Esophagus squamous epithelium (tissue), 5 donors: ENCODE results near the gene KLF16. TPM values are rescaled to one million over a fixed set of nuclear protein-coding genes. Genes with fewer than 3 reads are reported as not detected.

ENCODE experiments used
- DNase-seq: peaks from one replicate; lab custom pipeline; 2025; lab: John Stamatoyannopoulos, UW
- H3K27ac ChIP-seq, 4 donors: fragments of 200-600 bp; sonication (generic); one replicate each; pipeline ENCODE4 v1.5.1; 2016 to 2019; ENCODE audit warnings: mild to moderate bottlenecking in 1 of 4
- H3K27me3 ChIP-seq, 4 donors: fragments of 200-600 bp; sonication (generic); 1 replicate in 3 of 4; 2 replicates in 1 of 4; pipeline versions ENCODE4 v1.5.1 to v1.6.0; 2017 to 2021; ENCODE audit warnings: antibody characterized with exemption in 1 of 4
- H3K36me3 ChIP-seq, 3 donors: fragments of 200-600 bp; sonication (generic); one replicate each; pipeline ENCODE4 v1.5.1; 2016 to 2019
- H3K4me1 ChIP-seq, 3 donors: fragments of 200-600 bp; sonication (generic); one replicate each; pipeline ENCODE4 v1.5.1; 2017 to 2019
- H3K4me3 ChIP-seq, 4 donors: fragments of 200-600 bp; sonication (generic); 1 replicate in 3 of 4; 2 replicates in 1 of 4; pipeline ENCODE4 v1.5.1; 2016 to 2019; ENCODE audit warnings: mild to moderate bottlenecking in 2 of 4, moderate library complexity in 1 of 4
- H3K9me3 ChIP-seq, 3 donors: fragments of 200-600 bp; sonication (generic); one replicate each; pipeline ENCODE4 v1.5.1; 2016 to 2019
- CTCF ChIP-seq, 6 experiments: fragments of 450-650 bp in 4 of 6; fragments of 200-600 bp in 2 of 6; sonication (generic) in 2 of 6; IDR thresholded peaks; one replicate each; pipeline ENCODE4 v1.5.1; 2016 to 2019; ENCODE audit warnings: antibody characterized with exemption in 6 of 6, mild to moderate bottlenecking in 4 of 6, moderate library complexity in 4 of 6
- POLR2A ChIP-seq, 4 donors: fragments of 450-650 bp; IDR thresholded peaks; one replicate each; pipeline ENCODE4 v1.6.1; 2017; ENCODE audit warnings: antibody characterized with exemption in 4 of 4, mild to moderate bottlenecking in 4 of 4, moderate library complexity in 3 of 4
- WGBS, 2 donors: methylation state at CpG; one replicate each; pipeline ENCODE4 v1.1.5; 2018; 5-methylcytosine and 5-hydroxymethylcytosine counted together
- intact Hi-C: fragments of 100-400 bp; cut with DNase I; formaldehyde crosslinking; loops from one replicate; pipeline ENCODE4 v1.15.0; 2022
- total RNA-seq, 4 donors: library from RNA; depleted of rRNA; stranded (reverse); fragments of >200 nt; gene quantifications; one replicate each; pipeline ENCODE4 v1.1.0, GENCODE V29; 2016
- donor health status: DM: yes; HTN: yes; CAD: no.

The KLF16 gene
- total RNA-seq, 4 donors from 2014 or later = 8.3 to 13.5 (median 9.1) TPM

GRCh38 chr19:1824252-1824622, 39.1 kb downstream of the KLF16 start:
- Histone ChIP-seq H3K27me3 (no peaks in the 10 kb centered on the region), H3K4me3 (no peak overlapping the region), H3K9me3 (no peaks in the 10 kb centered on the region), H3K36me3 (peaks cover 40 to 100% (median 43%) of the 10 kb centered on the region in 3 donors), H3K27ac (no peak overlapping the region), H3K4me1 (peaks cover 0 to 13% (median 7%) of the 10 kb centered on the region in 3 donors)
- intact Hi-C loops = no loop called here
- DNase-seq = no peak
- 56 to 58% methylated on average over 4 to 6 of the region's 14 CpGs for WGBS, 2 donors
- TF ChIP-seq CTCF (IDR thresholded peaks at IDR 0.05) (no peak), POLR2A (IDR thresholded peaks at IDR 0.05) (no peak)

GRCh38 chr19:1823539-1824251, 39.7 kb downstream of the KLF16 start:
- no peaks in the 10 kb centered on the region for H3K27me3 ChIP-seq
- 69 to 86% methylated on average over 4 to 5 of the region's 36 CpGs for WGBS, 2 donors

GRCh38 chr19:1823020-1823419, 40.4 kb downstream of the KLF16 start:
- no peak for TF ChIP-seq POLR2A (IDR thresholded peaks at IDR 0.05)
- no peak for TF ChIP-seq CTCF (IDR thresholded peaks at IDR 0.05)
- WGBS, 2 donors = 95% methylated on average over 3 of the region's 8 CpGs; no CpG with 5 or more reads in 1 of the 2 donors
- H3K4me1 ChIP-seq = peaks cover 0 to 13% (median 7%) of the 10 kb centered on the region in 3 donors

More at GRCh38 chr19:1823539-1824251, 39.7 kb downstream of the KLF16 start:
- Histone ChIP-seq H3K4me1 (peaks cover 0 to 13% (median 7%) of the 10 kb centered on the region in 3 donors), H3K36me3 (peaks cover 45 to 100% (median 48%) of the 10 kb centered on the region in 3 donors), H3K4me3 (no peak overlapping the region), H3K27ac (no peak overlapping the region), H3K9me3 (no peaks in the 10 kb centered on the region)
- TF ChIP-seq CTCF (IDR thresholded peaks at IDR 0.05) (no peak), POLR2A (IDR thresholded peaks at IDR 0.05) (no peak)
- DNase-seq = no peak
- intact Hi-C loops = no loop called here

GRCh38 chr19:1822210-1822609, 41.2 kb downstream of the KLF16 start:
- WGBS, 2 donors = 45% methylated on average over 4 of the region's 19 CpGs; no CpG with 5 or more reads in 1 of the 2 donors
- Histone ChIP-seq H3K36me3 (peaks cover 52 to 100% (median 60%) of the 10 kb centered on the region in 3 donors), H3K27ac (no peak overlapping the region), H3K9me3 (no peaks in the 10 kb centered on the region), H3K27me3 (no peaks in the 10 kb centered on the region), H3K4me1 (peaks cover 0 to 13% (median 7%) of the 10 kb centered on the region in 3 donors), H3K4me3 (no peak overlapping the region)
- no peak for DNase-seq
- intact Hi-C loops = no loop called here
- TF ChIP-seq CTCF (IDR thresholded peaks at IDR 0.05) (no peak), POLR2A (IDR thresholded peaks at IDR 0.05) (no peak)

More at GRCh38 chr19:1823020-1823419, 40.4 kb downstream of the KLF16 start:
- no peak for DNase-seq
- no peaks in the 10 kb centered on the region for H3K27me3 ChIP-seq
- H3K27ac ChIP-seq = no peak overlapping the region
- H3K36me3 ChIP-seq = peaks cover 52 to 100% (median 53%) of the 10 kb centered on the region in 3 donors
- intact Hi-C loops = no loop called here
- no peak overlapping the region for H3K4me3 ChIP-seq
- no peaks in the 10 kb centered on the region for H3K9me3 ChIP-seq
